Thyroid gland (tissue), 4 donors: ENCODE measurements around the gene ZMIZ1.

Source experiments
- CTCF ChIP-seq, 6 experiments: fragments of 200-600 bp in 3 of 6; fragments of 450-650 bp in 3 of 6; sonication (generic) in 3 of 6; IDR thresholded peaks; one replicate each; pipeline ENCODE4 v1.5.1; 2016 to 2019; ENCODE audit warnings: antibody characterized with exemption in 6 of 6, mild to moderate bottlenecking in 2 of 6, inconsistent platforms in 1 of 6, moderate library complexity in 1 of 6
- POLR2A ChIP-seq, 2 donors: fragments of 450-650 bp; IDR thresholded peaks; one replicate each; pipeline ENCODE4 v1.6.1; 2017; ENCODE audit warnings: antibody characterized with exemption in 2 of 2, mild to moderate bottlenecking in 2 of 2, moderate library complexity in 1 of 2

DNA sequence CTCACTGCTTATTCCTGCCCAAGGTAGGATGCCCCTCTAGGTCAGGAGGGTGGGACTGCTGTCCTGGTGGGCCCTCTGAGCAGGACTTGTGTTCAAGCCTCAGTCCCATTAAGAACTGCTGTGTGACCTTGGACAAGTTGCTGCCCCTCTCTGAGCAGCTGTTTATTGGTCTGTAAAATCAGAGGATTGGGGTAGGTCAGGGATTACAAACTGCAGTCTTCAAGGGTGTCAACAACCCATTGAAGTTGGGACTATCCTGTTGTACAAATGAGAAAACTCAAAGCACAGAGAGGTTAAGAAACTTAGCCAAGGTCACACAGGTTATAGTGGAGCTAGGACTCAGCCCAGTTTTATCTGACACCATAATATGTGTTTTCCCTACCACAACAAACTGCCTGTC is 55.3 kb downstream of the ZMIZ1 start:
- no peak for TF ChIP-seq CTCF (IDR thresholded peaks at IDR 0.05)
- TF ChIP-seq POLR2A (IDR thresholded peaks at IDR 0.05): no peak
